ENCODE results near the gene EMP1.

The EMP1 gene

DNA sequence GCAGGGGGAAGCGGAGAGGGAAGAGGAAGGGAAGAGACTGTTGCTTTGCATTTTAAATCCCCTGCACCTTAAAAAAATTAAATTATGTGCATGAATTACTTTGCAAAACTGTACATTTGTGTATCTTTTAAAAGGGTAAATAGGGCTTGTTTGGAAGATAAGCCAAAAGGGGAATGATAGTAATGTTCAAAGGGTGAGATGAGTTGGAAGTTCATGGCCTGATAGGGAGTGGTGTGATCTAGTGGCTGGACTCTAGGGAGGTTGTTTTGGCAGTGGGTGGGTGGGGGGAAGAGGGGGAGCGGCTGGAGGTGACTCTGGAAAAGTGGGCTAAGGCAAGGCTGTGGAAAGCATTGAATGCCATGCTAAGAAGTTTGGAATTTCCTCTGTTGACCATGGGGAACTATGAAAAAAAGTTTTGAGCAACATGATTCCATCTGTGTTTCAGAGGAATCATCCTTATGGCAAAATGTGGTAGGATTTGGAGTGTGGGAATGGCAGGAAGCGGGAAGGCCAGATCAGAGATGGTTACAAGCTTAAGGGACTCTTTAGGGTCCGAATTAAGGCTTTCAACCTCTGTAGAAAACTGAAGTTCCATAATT, 25.5 kb upstream of the EMP1 start:
- TF ChIP-seq TEAD4 (IDR thresholded peaks at IDR 0.05) (no peak), RAD21 (IDR thresholded peaks at IDR 0.05; ENCODE audit: low read depth) (no peak), TAF1 (IDR thresholded peaks at IDR 0.05; ENCODE audit: low read depth) (no peak), TCF12 (IDR thresholded peaks at IDR 0.05; ENCODE audit: low read depth) (no peak), YY1 (IDR thresholded peaks at IDR 0.05; ENCODE audit: low read depth) (no peak), EP300 (IDR thresholded peaks at IDR 0.05; ENCODE audit: borderline replicate concordance) (no peak), NFIC (IDR thresholded peaks at IDR 0.05) (no peak)
- TF ChIP-seq, protein P1, sequence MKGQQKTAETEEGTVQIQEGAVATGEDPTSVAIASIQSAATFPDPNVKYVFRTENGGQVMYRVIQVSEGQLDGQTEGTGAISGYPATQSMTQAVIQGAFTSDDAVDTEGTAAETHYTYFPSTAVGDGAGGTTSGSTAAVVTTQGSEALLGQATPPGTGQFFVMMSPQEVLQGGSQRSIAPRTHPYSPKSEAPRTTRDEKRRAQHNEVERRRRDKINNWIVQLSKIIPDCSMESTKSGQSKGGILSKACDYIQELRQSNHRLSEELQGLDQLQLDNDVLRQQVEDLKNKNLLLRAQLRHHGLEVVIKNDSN (IDR thresholded peaks at IDR 0.05) = no peak

DNA sequence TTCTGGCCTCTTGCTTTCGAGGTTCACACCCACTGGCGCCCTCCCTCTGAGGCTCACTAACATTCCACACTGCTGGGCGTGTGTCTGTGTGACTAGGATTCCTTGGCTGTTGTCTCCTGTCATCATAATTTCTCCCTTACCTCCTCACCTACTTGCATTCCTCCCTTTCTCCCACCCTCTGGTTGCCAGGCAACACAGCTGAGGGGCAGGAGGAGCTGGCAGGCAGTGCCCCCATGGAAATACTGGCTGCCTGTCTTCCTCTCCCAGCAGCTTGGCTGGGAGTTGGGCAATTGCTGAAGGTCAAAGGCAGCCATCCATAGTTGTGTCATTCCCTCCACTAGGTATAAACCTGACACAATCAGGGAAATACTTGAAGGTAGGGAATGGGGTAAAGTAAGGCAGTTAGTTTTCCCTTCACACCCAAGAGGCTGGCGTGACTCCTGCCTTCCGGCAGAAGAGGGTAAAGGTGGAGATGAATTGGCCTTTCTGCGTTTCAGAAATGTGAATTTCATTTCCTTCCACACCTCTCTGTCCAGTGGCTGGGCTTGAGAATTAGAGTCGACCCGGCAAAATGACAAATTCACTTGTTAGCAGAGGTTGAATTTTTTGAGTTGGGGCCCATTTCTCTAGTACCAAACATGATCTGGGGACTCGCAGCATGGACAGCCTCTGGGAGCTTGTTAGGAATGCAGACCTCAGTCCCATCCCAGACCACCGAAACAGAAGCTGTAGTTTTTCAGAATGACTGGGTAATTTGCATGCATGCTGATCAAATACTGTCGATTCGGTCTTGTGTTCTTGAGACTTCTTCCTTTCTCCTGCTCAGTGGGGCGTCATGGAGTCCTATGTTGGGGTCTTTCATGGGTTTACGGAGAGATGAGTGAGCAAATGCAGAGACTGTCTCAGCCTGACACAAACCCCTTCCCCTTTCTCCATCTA, 24.3 kb upstream of the EMP1 start:
- peak; percentile 95 for TF ChIP-seq TEAD4 (IDR thresholded peaks at IDR 0.05)
- TF ChIP-seq, protein P2, sequence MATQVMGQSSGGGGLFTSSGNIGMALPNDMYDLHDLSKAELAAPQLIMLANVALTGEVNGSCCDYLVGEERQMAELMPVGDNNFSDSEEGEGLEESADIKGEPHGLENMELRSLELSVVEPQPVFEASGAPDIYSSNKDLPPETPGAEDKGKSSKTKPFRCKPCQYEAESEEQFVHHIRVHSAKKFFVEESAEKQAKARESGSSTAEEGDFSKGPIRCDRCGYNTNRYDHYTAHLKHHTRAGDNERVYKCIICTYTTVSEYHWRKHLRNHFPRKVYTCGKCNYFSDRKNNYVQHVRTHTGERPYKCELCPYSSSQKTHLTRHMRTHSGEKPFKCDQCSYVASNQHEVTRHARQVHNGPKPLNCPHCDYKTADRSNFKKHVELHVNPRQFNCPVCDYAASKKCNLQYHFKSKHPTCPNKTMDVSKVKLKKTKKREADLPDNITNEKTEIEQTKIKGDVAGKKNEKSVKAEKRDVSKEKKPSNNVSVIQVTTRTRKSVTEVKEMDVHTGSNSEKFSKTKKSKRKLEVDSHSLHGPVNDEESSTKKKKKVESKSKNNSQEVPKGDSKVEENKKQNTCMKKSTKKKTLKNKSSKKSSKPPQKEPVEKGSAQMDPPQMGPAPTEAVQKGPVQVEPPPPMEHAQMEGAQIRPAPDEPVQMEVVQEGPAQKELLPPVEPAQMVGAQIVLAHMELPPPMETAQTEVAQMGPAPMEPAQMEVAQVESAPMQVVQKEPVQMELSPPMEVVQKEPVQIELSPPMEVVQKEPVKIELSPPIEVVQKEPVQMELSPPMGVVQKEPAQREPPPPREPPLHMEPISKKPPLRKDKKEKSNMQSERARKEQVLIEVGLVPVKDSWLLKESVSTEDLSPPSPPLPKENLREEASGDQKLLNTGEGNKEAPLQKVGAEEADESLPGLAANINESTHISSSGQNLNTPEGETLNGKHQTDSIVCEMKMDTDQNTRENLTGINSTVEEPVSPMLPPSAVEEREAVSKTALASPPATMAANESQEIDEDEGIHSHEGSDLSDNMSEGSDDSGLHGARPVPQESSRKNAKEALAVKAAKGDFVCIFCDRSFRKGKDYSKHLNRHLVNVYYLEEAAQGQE (IDR thresholded peaks at IDR 0.05; ENCODE audit: low read depth) = no peak
- TF ChIP-seq TCF12 (IDR thresholded peaks at IDR 0.05; ENCODE audit: low read depth) = peak; percentile 87
- peak; percentile 13; the same call in 1 of the 2 replicates for TF ChIP-seq RAD21 (IDR thresholded peaks at IDR 0.05; ENCODE audit: low read depth)
- TF ChIP-seq CEBPB (IDR thresholded peaks at IDR 0.05) = peak; percentile 95
- no peak for TF ChIP-seq EGR1 (IDR thresholded peaks at IDR 0.05)
- peak; percentile 47; the same call in 1 of the 2 replicates for TF ChIP-seq ZBTB7A (IDR thresholded peaks at IDR 0.05; ENCODE audit: low read depth)
- no peak for TF ChIP-seq CREB1 (IDR thresholded peaks at IDR 0.05; ENCODE audit: low read depth)
- TF ChIP-seq TAF1 (IDR thresholded peaks at IDR 0.05; ENCODE audit: low read depth) = no peak
- TF ChIP-seq NFIC (IDR thresholded peaks at IDR 0.05) = peak; percentile 70
- TF ChIP-seq EP300 (IDR thresholded peaks at IDR 0.05; ENCODE audit: borderline replicate concordance) = peak; percentile 83
- TF ChIP-seq FOXM1 (IDR thresholded peaks at IDR 0.05; ENCODE audit: borderline replicate concordance, low read depth) = peak; percentile 42
- TF ChIP-seq, protein P1 (IDR thresholded peaks at IDR 0.05) = no peak
- peak; percentile 63; the same call in 1 of the 2 replicates for TF ChIP-seq YY1 (IDR thresholded peaks at IDR 0.05; ENCODE audit: low read depth)
- TF ChIP-seq, protein P3, sequence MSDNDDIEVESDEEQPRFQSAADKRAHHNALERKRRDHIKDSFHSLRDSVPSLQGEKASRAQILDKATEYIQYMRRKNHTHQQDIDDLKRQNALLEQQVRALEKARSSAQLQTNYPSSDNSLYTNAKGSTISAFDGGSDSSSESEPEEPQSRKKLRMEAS (IDR thresholded peaks at IDR 0.05) = peak; percentile 41

DNA sequence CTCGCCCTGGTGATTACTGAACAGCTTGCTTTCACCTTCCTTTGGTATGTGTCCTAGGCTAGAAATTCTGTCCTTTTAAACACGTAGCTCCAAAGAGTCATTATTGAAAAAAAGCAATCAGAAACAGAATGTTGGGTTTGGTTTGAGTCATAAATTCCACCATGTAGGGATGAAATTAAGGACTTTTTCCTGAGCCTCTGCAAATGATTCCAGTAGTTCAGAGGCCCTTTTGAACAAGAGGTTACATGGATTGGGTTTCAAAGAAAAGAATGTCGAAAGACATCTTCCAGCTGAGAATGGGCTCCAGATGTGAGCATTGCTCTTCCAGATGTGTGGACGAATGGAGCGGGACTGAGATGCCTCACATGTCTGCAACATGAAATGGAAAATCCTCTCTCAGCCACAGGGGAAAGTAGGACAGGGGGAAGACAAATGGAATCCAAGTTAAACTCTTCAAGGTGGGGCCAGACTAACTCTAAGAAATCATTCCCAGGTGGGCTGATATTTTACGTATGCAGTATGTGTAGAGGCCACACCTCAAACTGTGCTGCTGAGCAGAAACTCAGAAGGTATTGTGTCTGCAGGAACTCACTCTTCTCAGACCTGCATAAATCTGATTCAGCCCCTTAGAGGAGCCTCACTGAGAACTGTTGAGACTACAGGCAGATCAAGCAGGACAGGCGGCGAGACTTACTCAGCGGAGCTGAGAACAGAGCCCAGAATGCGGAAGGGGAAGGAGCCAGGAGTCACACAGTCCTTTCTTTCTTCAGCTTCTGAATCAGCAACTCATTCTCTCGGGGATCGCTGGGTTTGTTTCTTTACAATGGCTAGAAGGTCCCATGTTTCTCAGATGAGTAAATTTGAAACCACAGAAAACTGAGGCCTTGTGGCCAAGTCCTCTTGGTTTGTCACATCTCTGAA, 23.3 kb upstream of the EMP1 start:
- TF ChIP-seq CEBPB (IDR thresholded peaks at IDR 0.05) = no peak
- TF ChIP-seq EP300 (IDR thresholded peaks at IDR 0.05; ENCODE audit: borderline replicate concordance) = peak; percentile 26; the same call in 1 of the 2 replicates
- peak; percentile 56; the same call in 1 of the 2 replicates for TF ChIP-seq TEAD4 (IDR thresholded peaks at IDR 0.05)
- no peak for TF ChIP-seq EGR1 (IDR thresholded peaks at IDR 0.05)
- TF ChIP-seq TCF12 (IDR thresholded peaks at IDR 0.05; ENCODE audit: low read depth) = peak; percentile 25; the same call in 1 of the 2 replicates
- peak; percentile 65; the same call in 1 of the 2 replicates for TF ChIP-seq FOXM1 (IDR thresholded peaks at IDR 0.05; ENCODE audit: borderline replicate concordance, low read depth)

DNA sequence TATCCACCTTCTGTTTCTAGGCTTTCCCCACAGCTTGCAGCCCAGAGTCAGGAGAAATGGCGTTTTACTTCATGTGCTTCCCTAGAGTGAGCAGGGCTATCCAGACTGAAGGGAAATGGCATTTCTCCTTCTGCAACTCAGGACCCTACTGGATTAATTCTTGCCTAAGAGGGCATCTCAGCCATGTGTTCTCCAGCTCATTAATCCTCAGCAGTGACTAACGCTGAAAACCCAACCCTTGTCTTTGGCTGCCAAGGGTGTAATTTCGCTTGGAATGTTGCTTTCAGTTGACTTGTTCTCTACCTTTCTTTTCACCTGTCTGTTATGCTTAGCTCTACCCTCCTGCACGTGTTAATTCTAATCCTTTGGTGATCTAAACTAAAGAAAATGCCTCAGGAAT, 21.0 kb upstream of the EMP1 start:
- TF ChIP-seq ZBTB7A (IDR thresholded peaks at IDR 0.05; ENCODE audit: low read depth) (no peak), TCF12 (IDR thresholded peaks at IDR 0.05; ENCODE audit: low read depth) (peak; percentile 89), TEAD4 (IDR thresholded peaks at IDR 0.05) (peak; percentile 98), NFIC (IDR thresholded peaks at IDR 0.05) (peak; percentile 89), RAD21 (IDR thresholded peaks at IDR 0.05; ENCODE audit: low read depth) (peak; percentile 46), CREB1 (IDR thresholded peaks at IDR 0.05; ENCODE audit: low read depth) (no peak), CEBPB (IDR thresholded peaks at IDR 0.05) (peak; percentile 89), FOXM1 (IDR thresholded peaks at IDR 0.05; ENCODE audit: borderline replicate concordance, low read depth) (peak; percentile 60; the same call in 1 of the 2 replicates), EP300 (IDR thresholded peaks at IDR 0.05; ENCODE audit: borderline replicate concordance) (peak; percentile 92), EGR1 (IDR thresholded peaks at IDR 0.05) (no peak), YY1 (IDR thresholded peaks at IDR 0.05; ENCODE audit: low read depth) (peak; percentile 50), TAF1 (IDR thresholded peaks at IDR 0.05; ENCODE audit: low read depth) (no peak)
- TF ChIP-seq, protein P2 (IDR thresholded peaks at IDR 0.05; ENCODE audit: low read depth) = 0 out of 2 replicates have a peak, but pooled peaks have one; percentile 2
- TF ChIP-seq, protein P1 (IDR thresholded peaks at IDR 0.05) = peak; percentile 46; the same call in 1 of the 2 replicates
- TF ChIP-seq, protein P3 (IDR thresholded peaks at IDR 0.05) = peak; percentile 95

Data from Ishikawa (cell line).